ENCODE measurements around the gene TBCEL. TPM values are rescaled to one million over a fixed set of nuclear protein-coding genes. Genes with fewer than 3 reads are reported as not detected.

TBCEL gene
- total and polyA plus RNA-seq, 11 donors: 3.0 to 40.5 (median 25.4) TPM

- no peak overlapping the region for H3K4me3 ChIP-seq
- no peaks in the 10 kb centered on the region for H3K9me3 ChIP-seq
- no peak for DNase-seq
- no peak overlapping the region for H3K27ac ChIP-seq
- no peak for ATAC-seq
- H3K36me3 ChIP-seq: no peaks in the 10 kb centered on the region
- WGBS, 4 donors: 86 to 91% (median 87%) methylated on average over 5 of the region's 5 CpGs
- no peaks in the 10 kb centered on the region for H3K27me3 ChIP-seq
- intact Hi-C loops (cut with DNase I): no loop called here
- peaks cover 0 to 23% (median 4%) of the 10 kb centered on the region in 12 donors for H3K4me1 ChIP-seq
- TF ChIP-seq POLR2A (IDR thresholded peaks at IDR 0.05) (no peak), CTCF (IDR thresholded peaks at IDR 0.05) (no peak)
Observed at GRCh38 chr11:121038648-121039409, 14.9 kb downstream of the TBCEL start.

GRCh38 chr11:121039971-121040613 is 16.2 kb downstream of the TBCEL start:
- TF ChIP-seq CTCF (IDR thresholded peaks at IDR 0.05) (no peak), POLR2A (IDR thresholded peaks at IDR 0.05) (no peak)
- H3K36me3 ChIP-seq: peaks cover 0 to 1% (median 0%) of the 10 kb centered on the region in 9 donors
- H3K4me1 ChIP-seq: peaks cover 0 to 23% (median 4%) of the 10 kb centered on the region in 12 donors
- no peaks in the 10 kb centered on the region for H3K9me3 ChIP-seq
- H3K27ac ChIP-seq: no peak overlapping the region
- ATAC-seq: no peak
- no peak for DNase-seq
- intact Hi-C loops (cut with DNase I): no loop called here
- no peak overlapping the region for H3K4me3 ChIP-seq
- no peaks in the 10 kb centered on the region for H3K27me3 ChIP-seq
- WGBS, 4 donors: 84 to 93% (median 87%) methylated on average over 1 of the region's 1 CpG

GRCh38 chr11:121040614-121041002 is 16.7 kb downstream of the TBCEL start:
- 93 to 97% (median 96%) methylated on average over 3 of the region's 3 CpGs for WGBS, 4 donors
- TF ChIP-seq CTCF (IDR thresholded peaks at IDR 0.05) (no peak), POLR2A (IDR thresholded peaks at IDR 0.05) (no peak)

GRCh38 chr11:121041072-121041471 is 17.2 kb downstream of the TBCEL start:
- Histone ChIP-seq H3K4me1 (peaks cover 0 to 23% (median 4%) of the 10 kb centered on the region in 12 donors), H3K9me3 (no peaks in the 10 kb centered on the region), H3K27me3 (no peaks in the 10 kb centered on the region), H3K27ac (no peak overlapping the region), H3K4me3 (no peak overlapping the region), H3K36me3 (peaks cover 0 to 11% (median 6%) of the 10 kb centered on the region in 9 donors)
- WGBS, 4 donors: 90 to 96% (median 93%) methylated on average over 5 of the region's 5 CpGs
- TF ChIP-seq CTCF (IDR thresholded peaks at IDR 0.05): no peak
- no peak for TF ChIP-seq POLR2A (IDR thresholded peaks at IDR 0.05)
- intact Hi-C loops (cut with DNase I): no loop called here
- DNase-seq (no peak), ATAC-seq (no peak)

More at GRCh38 chr11:121040614-121041002, 16.7 kb downstream of the TBCEL start:
- intact Hi-C loops (cut with DNase I): no loop called here
- no peak for DNase-seq
- H3K4me1 ChIP-seq: peaks cover 0 to 23% (median 4%) of the 10 kb centered on the region in 12 donors
- peaks cover 0 to 6% (median 1%) of the 10 kb centered on the region in 9 donors for H3K36me3 ChIP-seq
- no peaks in the 10 kb centered on the region for H3K27me3 ChIP-seq
- no peak overlapping the region for H3K4me3 ChIP-seq
- no peak for ATAC-seq
- H3K27ac ChIP-seq: no peak overlapping the region
- H3K9me3 ChIP-seq: no peaks in the 10 kb centered on the region
